SJCRH30 (cell line): ENCODE results near the gene ZNF850. TPM values are rescaled to one million over a fixed set of nuclear protein-coding genes. Genes with fewer than 3 reads are reported as not detected.
A peak's percentile ranks its signal among the peaks of the same experiment; 100 is the strongest.

ENCODE experiments used
- DNase-seq, 2 experiments: peaks; one replicate each; pipeline ENCODE4 v3.0.0-alpha.2; 2015 to 2020
- H3K27ac ChIP-seq: fragments of 250-450 bp; sonication (Bioruptor Pico); 2 replicates; pipeline ENCODE4 v1.5.1; 2020; ENCODE audit warnings: mild to moderate bottlenecking, moderate library complexity
- H3K27me3 ChIP-seq: fragments of 250-450 bp; sonication (Bioruptor Pico); 2 replicates; pipeline ENCODE4 v1.5.1; 2020; ENCODE audit warnings: mild to moderate bottlenecking, moderate library complexity
- H3K36me3 ChIP-seq: fragments of 250-450 bp; sonication (Bioruptor Pico); 2 replicates; pipeline ENCODE4 v1.5.1; 2020; ENCODE audit warnings: mild to moderate bottlenecking, moderate library complexity
- H3K4me1 ChIP-seq: fragments of 250-450 bp; sonication (Bioruptor Pico); 2 replicates; pipeline ENCODE4 v1.5.1; 2020; ENCODE audit warnings: mild to moderate bottlenecking, moderate library complexity
- H3K4me3 ChIP-seq: fragments of 250-450 bp; sonication (Bioruptor Pico); 2 replicates; pipeline ENCODE4 v1.5.1; 2020; ENCODE audit warnings: mild to moderate bottlenecking, moderate library complexity
- H3K9me3 ChIP-seq: fragments of 250-450 bp; sonication (Bioruptor Pico); replicated peaks from 2 replicates; pipeline ENCODE4 v1.5.1; 2020; ENCODE audit warnings: mild to moderate bottlenecking, moderate library complexity
- total RNA-seq: library from RNA; depleted of rRNA; stranded (reverse); fragments of >200 nt; shearing (Covaris generic); gene quantifications from 2 replicates; pipeline ENCODE4 v1.2.3, GENCODE V29; 2014; rRNA removed

The ZNF850 gene
- total RNA-seq, 1 experiment from 2014 or later = 28.6 TPM

DNA sequence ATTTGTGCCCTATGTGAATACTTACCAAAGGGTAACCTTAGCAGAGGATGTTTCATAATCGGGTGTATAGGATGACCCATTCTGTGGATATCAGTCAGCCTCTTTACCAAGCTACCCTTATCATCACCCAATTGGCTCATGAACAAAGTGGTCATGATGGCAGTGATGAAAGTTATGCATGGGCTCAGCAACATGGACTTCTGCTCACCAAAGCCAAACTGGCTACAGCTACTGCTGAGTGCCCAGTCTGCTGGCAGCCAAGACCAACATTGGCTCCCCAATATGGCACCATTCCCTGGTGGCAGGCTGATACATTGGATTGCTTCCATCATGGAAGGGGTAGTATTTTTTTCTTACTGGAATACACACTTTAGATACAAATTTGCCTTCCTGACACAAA lies 100.2 kb downstream of the ZNF850 start:
- no peak for DNase-seq
- Histone ChIP-seq H3K36me3 (peaks cover 27% of the 10 kb centered on the region), H3K4me3 (no peak overlapping the region), H3K27ac (no peak overlapping the region), H3K27me3 (no peaks in the 10 kb centered on the region), H3K9me3 (peaks cover 2% of the 10 kb centered on the region; the same call in 1 of the 2 replicates), H3K4me1 (no peaks in the 10 kb centered on the region)

DNA sequence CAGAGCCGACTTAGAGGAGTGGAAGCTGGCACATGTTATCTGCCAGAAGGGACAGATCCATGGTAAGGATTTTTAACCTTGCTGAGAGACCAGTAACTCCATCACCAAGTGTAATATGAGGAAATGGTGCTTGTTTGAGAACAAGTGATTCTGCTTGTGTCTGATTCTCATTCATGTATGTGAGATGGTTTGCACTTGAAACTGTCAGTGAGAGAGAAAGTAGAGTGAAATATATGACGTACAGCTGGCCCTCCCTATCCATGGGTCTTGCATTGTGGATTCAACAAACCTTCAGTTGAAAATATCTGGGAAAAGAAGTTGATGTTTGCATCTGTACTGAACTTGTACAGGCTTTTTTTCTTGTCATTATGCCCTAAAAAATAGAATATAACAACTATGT lies 104.0 kb downstream of the ZNF850 start:
- Histone ChIP-seq H3K27me3 (no peaks in the 10 kb centered on the region), H3K27ac (no peak overlapping the region), H3K9me3 (peaks cover 10% of the 10 kb centered on the region), H3K4me3 (no peak overlapping the region), H3K4me1 (no peaks in the 10 kb centered on the region), H3K36me3 (peaks cover 39% of the 10 kb centered on the region)
- DNase-seq = no peak

DNA sequence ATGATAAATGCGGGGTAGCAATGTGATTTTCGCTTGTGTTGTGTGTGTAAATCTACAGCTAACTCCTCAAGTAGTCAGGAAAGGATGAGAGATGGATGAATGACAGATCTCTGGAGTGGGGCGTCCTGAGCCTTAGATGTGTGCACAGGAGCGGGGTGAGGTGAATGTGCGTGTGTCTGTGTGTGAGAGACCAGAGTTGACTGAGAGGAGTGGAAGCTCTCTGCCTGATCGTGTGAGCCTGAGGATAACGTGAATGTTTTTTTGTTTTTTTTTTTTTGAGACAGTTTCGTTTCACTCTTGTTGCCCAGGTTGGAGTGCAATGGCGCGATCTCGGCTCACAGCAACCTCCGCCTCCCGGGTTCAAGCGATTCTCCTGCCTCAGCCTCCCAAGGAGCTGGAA lies 106.8 kb downstream of the ZNF850 start:
- DNase-seq = no peak
- H3K4me3 ChIP-seq = peak overlapping the region; percentile 83
- H3K4me1 ChIP-seq = no peaks in the 10 kb centered on the region
- peaks cover 49% of the 10 kb centered on the region for H3K36me3 ChIP-seq
- peaks cover 18% of the 10 kb centered on the region for H3K9me3 ChIP-seq
- H3K27me3 ChIP-seq = no peaks in the 10 kb centered on the region
- no peak overlapping the region for H3K27ac ChIP-seq

Other genes starting within 250 kb of the ZNF850 start
- 24.0 and 28.2 TPM in 2 replicates for gene ZNF260, start 244.5 kb downstream of the ZNF850 start, total RNA-seq
- 12.6 and 16.9 TPM in 2 replicates for gene ZNF529, start 199.5 kb downstream of the ZNF850 start, total RNA-seq
- 13.3 and 16.5 TPM in 2 replicates for gene ZNF382, start 167.5 kb downstream of the ZNF850 start, total RNA-seq
- gene ZNF461, start 106.0 kb downstream of the ZNF850 start, total RNA-seq = 10.2 and 12.0 TPM in 2 replicates
- gene ZNF567, start 85.2 kb downstream of the ZNF850 start, total RNA-seq = 17.8 and 24.0 TPM in 2 replicates
- 6.0 and 6.3 TPM in 2 replicates for gene ZNF790, start 65.6 kb upstream of the ZNF850 start, total RNA-seq
- 7.2 and 8.1 TPM in 2 replicates for gene ZNF345, start 78.1 kb upstream of the ZNF850 start, total RNA-seq
- 7.0 and 9.5 TPM in 2 replicates for gene ZNF829, start 143.5 kb upstream of the ZNF850 start, total RNA-seq
- gene ZNF568, start 143.5 kb upstream of the ZNF850 start, total RNA-seq = 14.3 and 17.0 TPM in 2 replicates